ENCODE data around the gene RAB23. TPM values are rescaled to one million over a fixed set of nuclear protein-coding genes. Genes with fewer than 3 reads are reported as not detected.

RAB23 gene
- total RNA-seq, 4 donors from 2014 or later: 57.8 to 102 (median 70.3) TPM

GRCh38 chr6:57141451-57142177 is 80.5 kb downstream of the RAB23 start:
- WGBS: 88% methylated on average over 4 of the region's 4 CpGs

GRCh38 chr6:57138026-57138425 is 84.1 kb downstream of the RAB23 start:
- DNase-seq (ENCODE audit: extremely low spot score): no peak
- Histone ChIP-seq H3K36me3 (peaks cover 9 to 72% (median 43%) of the 10 kb centered on the region in 4 donors), H3K4me3 (no peak overlapping the region), H3K27ac (replicated peaks in 1 of 4) (no peak overlapping the region), H3K4me1 (no peaks in the 10 kb centered on the region), H3K27me3 (no peaks in the 10 kb centered on the region), H3K9me3 (no peaks in the 10 kb centered on the region)
- TF ChIP-seq POLR2A (IDR thresholded peaks at IDR 0.05; ENCODE audit: low read depth) (no peak), CTCF (IDR thresholded peaks at IDR 0.05) (no peak), POLR2AphosphoS5 (IDR thresholded peaks at IDR 0.05) (no peak), EP300 (IDR thresholded peaks at IDR 0.05) (no peak)
- 97% methylated on average over 11 of the region's 11 CpGs for WGBS
- intact Hi-C loops (cut with DNase I): no loop called here

More at GRCh38 chr6:57141451-57142177, 80.5 kb downstream of the RAB23 start:
- Histone ChIP-seq H3K27ac (replicated peaks in 1 of 4) (no peak overlapping the region), H3K4me3 (no peak overlapping the region), H3K27me3 (no peaks in the 10 kb centered on the region), H3K9me3 (no peaks in the 10 kb centered on the region), H3K36me3 (peaks cover 1 to 56% (median 32%) of the 10 kb centered on the region in 4 donors), H3K4me1 (no peaks in the 10 kb centered on the region)
- no peak for DNase-seq (ENCODE audit: extremely low spot score)
- intact Hi-C loops (cut with DNase I): no loop called here
- TF ChIP-seq CTCF (IDR thresholded peaks at IDR 0.05) (no peak), POLR2AphosphoS5 (IDR thresholded peaks at IDR 0.05) (no peak), POLR2A (IDR thresholded peaks at IDR 0.05; ENCODE audit: low read depth) (no peak), EP300 (IDR thresholded peaks at IDR 0.05) (no peak)

GRCh38 chr6:57137350-57137749 is 84.8 kb downstream of the RAB23 start:
- TF ChIP-seq POLR2A (IDR thresholded peaks at IDR 0.05; ENCODE audit: low read depth): no peak
- peaks cover 9 to 66% (median 40%) of the 10 kb centered on the region in 4 donors for H3K36me3 ChIP-seq
- intact Hi-C loops (cut with DNase I): no loop called here
- no peaks in the 10 kb centered on the region for H3K27me3 ChIP-seq
- no peaks in the 10 kb centered on the region for H3K4me1 ChIP-seq
- no peaks in the 10 kb centered on the region for H3K9me3 ChIP-seq
- 92% methylated on average over 2 of the region's 2 CpGs for WGBS
- no peak for DNase-seq (ENCODE audit: extremely low spot score)
- no peak overlapping the region for H3K27ac ChIP-seq (replicated peaks in 1 of 4)
- H3K4me3 ChIP-seq: no peak overlapping the region

Other genes with a start within 250 kb of the RAB23 start
- gene KIAA1586, start 175.6 kb downstream of the RAB23 start, total RNA-seq: 1 to 10 TPM; 6.2 to 9.9 (median 8.7) TPM
- gene ZNF451, start 132.1 kb downstream of the RAB23 start, total RNA-seq: 10 to 100 TPM; 32.0 to 49.0 (median 38.0) TPM
- 10 to 100 TPM; 29.0 to 42.8 (median 39.6) TPM for gene BAG2, start 50.0 kb downstream of the RAB23 start, total RNA-seq
- 10 to 100 TPM in 1 of 4 donors, 1 to 10 TPM in 3; 6.0 to 15.0 (median 7.0) TPM for gene PRIM2, start 95.3 kb upstream of the RAB23 start, total RNA-seq